HG03469 (cell line): Measurements from ENCODE around the gene C20orf202.
"Not testable (repeated sequence)": the region's sequence is repeated elsewhere in the genome, so short reads cannot be mapped to it uniquely, and the experiment has no call there.

ENCODE experiments used
- ATAC-seq: cut with Tn5 transposase; IDR thresholded peaks from one replicate; pipeline ENCODE4 v1.9.1; 2021; ENCODE audit warnings: mild to moderate bottlenecking, moderate library complexity, moderate number of reproducible peaks; ENCODE audit not compliant: unreplicated experiment

C20orf202 gene

GRCh38 chr20:1242530-1242929 lies 39.3 kb downstream of the C20orf202 start:
- ATAC-seq: no peak

DNA sequence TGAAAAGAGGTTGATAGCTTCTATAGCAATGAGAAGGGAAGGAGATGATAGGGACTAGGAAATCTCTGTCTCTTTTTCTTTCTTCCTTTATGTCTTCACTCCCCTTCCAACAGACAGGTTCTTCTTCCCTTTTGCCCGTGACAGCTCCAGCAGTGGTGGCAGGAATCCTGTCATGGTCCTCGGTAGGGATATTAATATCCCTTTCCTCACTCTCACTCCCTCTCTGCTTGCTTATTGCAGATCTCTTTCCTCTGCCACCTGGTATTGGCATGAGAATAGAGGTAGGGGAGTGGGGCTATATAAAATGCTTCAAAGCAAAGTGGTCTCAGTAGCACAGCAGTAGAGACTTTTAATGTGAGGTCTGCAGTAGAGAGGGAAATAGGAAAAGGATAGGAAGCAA lies 42.3 kb downstream of the C20orf202 start:
- no peak for ATAC-seq

DNA sequence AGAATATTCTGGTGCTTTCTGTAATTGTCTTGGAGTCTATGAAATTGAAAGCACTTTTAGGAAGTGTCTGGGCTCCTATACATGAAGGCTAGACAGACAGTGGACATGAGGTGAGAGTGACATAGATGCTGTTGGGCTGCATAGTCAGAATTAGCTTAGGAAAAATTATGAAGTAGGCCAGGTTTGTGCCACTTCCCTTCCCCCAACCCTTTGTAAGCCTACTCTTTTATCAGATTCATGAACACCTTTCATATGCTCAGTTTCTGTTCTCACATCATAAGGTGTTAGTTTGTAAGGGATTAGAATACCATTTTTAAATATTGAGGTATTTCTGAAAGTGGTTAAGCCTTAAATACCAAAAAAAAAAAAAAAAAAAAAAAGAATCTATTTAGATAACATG lies 44.4 kb downstream of the C20orf202 start:
- ATAC-seq: no peak

GRCh38 chr20:1250282-1250681 lies 47.0 kb downstream of the C20orf202 start:
- not testable (repeated sequence) for ATAC-seq

GRCh38 chr20:1252416-1252815 lies 49.2 kb downstream of the C20orf202 start:
- ATAC-seq: no peak

- ATAC-seq: no peak
Measured at GRCh38 chr20:1254254-1254653, 51.0 kb downstream of the C20orf202 start.

DNA sequence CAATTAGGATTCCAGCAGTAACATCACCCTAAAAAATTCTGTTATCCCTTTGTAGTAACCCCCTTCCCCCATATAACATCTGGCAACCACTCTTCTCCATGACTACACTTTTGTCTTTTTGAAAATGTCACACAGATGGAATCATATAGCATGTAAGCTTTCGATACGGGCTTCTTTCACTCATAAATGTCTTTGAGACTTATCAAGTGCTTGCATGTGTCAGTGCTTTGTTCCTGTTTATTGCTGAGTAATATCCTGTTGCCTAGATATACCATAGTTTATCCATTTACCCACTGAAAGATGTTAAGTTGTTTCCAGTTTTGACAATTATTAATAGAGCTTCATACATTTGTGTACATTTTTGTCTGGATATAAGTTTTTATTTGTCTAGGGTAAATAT lies 52.4 kb downstream of the C20orf202 start:
- ATAC-seq: no peak
